Calu3 (cell line): ENCODE measurements around the gene RGMA. TPM values are rescaled to one million over a fixed set of nuclear protein-coding genes. Genes with fewer than 3 reads are reported as not detected.

ENCODE experiments used
- BruUV-seq: library from RNA; stranded (reverse); fragments of 400-500 nt; replicated peaks from 2 replicates; lab custom pipeline; 2021; lab: Mats Ljungman, UMichigan
- CTCF ChIA-PET: fragments of 300-600 bp; sonication (Branson Sonifier 250); formaldehyde crosslinking; loops from one replicate; lab custom pipeline; 2022; ENCODE audit warnings: antibody characterized with exemption; lab: Charles Lee
- DNase-seq: peaks from one replicate; pipeline ENCODE4 v3.0.0; 2022
- H3K27ac Mint-ChIP-seq: one replicate; pipeline ENCODE4 v1.8.0; 2022; ENCODE audit warnings: mixed read lengths; ENCODE audit not compliant: unreplicated experiment
- H3K27me3 Mint-ChIP-seq: one replicate; pipeline ENCODE4 v1.8.0; 2022; ENCODE audit warnings: mixed read lengths; ENCODE audit not compliant: unreplicated experiment
- H3K36me3 Mint-ChIP-seq: one replicate; pipeline ENCODE4 v1.8.0; 2022; ENCODE audit warnings: mild to moderate bottlenecking, moderate library complexity, mixed read lengths; ENCODE audit not compliant: insufficient read depth, unreplicated experiment
- H3K4me1 Mint-ChIP-seq: one replicate; pipeline ENCODE4 v1.8.0; 2022; ENCODE audit warnings: mild to moderate bottlenecking, low read depth, mixed read lengths; ENCODE audit not compliant: unreplicated experiment
- H3K4me3 Mint-ChIP-seq: one replicate; pipeline ENCODE4 v1.8.0; 2022; ENCODE audit warnings: mild to moderate bottlenecking, low read depth, moderate library complexity, mixed read lengths; ENCODE audit not compliant: unreplicated experiment
- H3K9me3 Mint-ChIP-seq: one replicate; pipeline ENCODE4 v1.8.0; 2022; ENCODE audit warnings: low read depth, mixed read lengths; ENCODE audit not compliant: unreplicated experiment
- intact Hi-C: fragments of 100-400 bp; cut with micrococcal nuclease; formaldehyde crosslinking; loops from one replicate; pipeline ENCODE4 v1.10.0; 2022; ENCODE audit not compliant: unreplicated experiment
- total RNA-seq: library from RNA; stranded (reverse); gene quantifications from 2 replicates; pipeline ENCODE4 v1.2.3, GENCODE V29; 2022
- TF ChIP-seq, protein P1 (sequence below): fragments of 200-600 bp; IDR thresholded peaks from one replicate; pipeline ENCODE4 v1.8.0; 2022; ENCODE audit warnings: antibody characterized with exemption; ENCODE audit not compliant: unreplicated experiment

Gene RGMA
- total RNA-seq, 1 experiment from 2014 or later, result 0.78 TPM

DNA sequence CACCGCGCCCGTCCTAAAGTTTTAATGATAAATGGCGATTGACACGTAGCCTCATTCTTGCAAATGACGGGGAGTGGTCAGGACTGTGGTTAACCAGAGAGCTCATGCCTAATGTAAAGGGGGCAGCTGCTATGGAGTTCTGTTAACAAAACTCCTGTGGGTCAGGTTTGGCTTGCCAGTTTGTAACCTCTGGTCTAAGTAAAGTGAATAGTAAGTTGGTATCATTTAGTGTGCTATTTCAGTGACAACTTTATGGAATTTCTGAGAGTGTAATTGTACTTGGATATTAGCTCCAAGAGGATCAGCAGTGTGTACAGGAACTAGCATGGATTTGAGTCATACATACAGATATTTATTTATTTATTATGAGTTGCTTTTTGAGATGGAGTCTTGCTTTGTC is 87.9 kb downstream of the RGMA start:
- Mint-ChIP-seq H3K4me1 (no peaks in the 10 kb centered on the region), H3K36me3 (peaks cover 92% of the 10 kb centered on the region), H3K4me3 (no peak overlapping the region), H3K9me3 (no peaks in the 10 kb centered on the region), H3K27ac (no peak overlapping the region), H3K27me3 (no peaks in the 10 kb centered on the region)
- no peak for DNase-seq
- BruUV-seq, result no TSS peak
- TF ChIP-seq, protein P1, sequence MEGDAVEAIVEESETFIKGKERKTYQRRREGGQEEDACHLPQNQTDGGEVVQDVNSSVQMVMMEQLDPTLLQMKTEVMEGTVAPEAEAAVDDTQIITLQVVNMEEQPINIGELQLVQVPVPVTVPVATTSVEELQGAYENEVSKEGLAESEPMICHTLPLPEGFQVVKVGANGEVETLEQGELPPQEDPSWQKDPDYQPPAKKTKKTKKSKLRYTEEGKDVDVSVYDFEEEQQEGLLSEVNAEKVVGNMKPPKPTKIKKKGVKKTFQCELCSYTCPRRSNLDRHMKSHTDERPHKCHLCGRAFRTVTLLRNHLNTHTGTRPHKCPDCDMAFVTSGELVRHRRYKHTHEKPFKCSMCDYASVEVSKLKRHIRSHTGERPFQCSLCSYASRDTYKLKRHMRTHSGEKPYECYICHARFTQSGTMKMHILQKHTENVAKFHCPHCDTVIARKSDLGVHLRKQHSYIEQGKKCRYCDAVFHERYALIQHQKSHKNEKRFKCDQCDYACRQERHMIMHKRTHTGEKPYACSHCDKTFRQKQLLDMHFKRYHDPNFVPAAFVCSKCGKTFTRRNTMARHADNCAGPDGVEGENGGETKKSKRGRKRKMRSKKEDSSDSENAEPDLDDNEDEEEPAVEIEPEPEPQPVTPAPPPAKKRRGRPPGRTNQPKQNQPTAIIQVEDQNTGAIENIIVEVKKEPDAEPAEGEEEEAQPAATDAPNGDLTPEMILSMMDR, result no peak
- intact Hi-C loops, result no loop called here
- CTCF ChIA-PET, result no interaction called here

DNA sequence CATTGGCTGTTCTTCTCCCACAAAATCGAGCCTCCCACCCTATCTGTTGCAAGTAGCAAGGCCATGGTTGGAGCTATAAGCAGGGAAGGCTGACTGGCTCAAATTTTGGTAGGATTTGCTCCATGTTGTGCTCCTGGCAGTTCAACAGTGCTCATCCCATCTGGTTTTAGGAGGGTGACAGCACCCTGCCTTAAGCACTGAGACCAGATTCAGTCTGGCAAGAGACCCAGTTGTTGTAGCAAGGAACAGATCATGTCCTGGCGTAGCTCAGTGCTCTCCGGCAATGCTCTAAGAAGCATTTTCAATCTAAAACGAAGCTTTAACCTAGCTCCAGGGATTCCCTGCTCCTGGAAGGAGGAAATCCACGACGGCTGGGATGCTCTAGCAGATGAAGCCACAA is 91.2 kb downstream of the RGMA start:
- CTCF ChIA-PET, result no interaction called here
- H3K4me1 Mint-ChIP-seq, result peaks cover 8% of the 10 kb centered on the region
- no peaks in the 10 kb centered on the region for H3K9me3 Mint-ChIP-seq
- H3K27me3 Mint-ChIP-seq, result no peaks in the 10 kb centered on the region
- H3K27ac Mint-ChIP-seq, result no peak overlapping the region
- no peak for DNase-seq
- BruUV-seq, result no TSS peak
- H3K36me3 Mint-ChIP-seq, result peaks cover 92% of the 10 kb centered on the region
- intact Hi-C loops, result no loop called here
- TF ChIP-seq, protein P1, result no peak
- H3K4me3 Mint-ChIP-seq, result no peak overlapping the region

DNA sequence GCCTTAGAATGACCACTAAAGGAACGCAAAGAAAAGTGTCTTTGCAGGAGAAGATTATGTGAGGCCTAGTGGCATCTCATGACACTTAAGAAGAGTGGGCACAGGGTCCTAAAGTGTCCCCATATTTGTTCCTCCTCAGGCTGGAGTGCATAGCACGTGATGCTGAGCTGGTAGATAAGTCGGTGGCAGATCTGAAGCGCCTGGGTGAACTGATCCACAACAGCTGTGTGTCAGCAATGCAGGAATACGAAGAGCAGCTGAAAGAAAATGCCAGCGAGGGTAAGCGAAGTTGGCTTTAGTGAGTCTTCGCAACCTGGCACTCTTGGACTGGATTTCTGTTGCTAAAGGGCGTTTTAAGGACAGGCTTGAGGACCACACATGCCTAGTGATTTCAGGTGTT is 96.3 kb downstream of the RGMA start:
- TF ChIP-seq, protein P1, result no peak
- Mint-ChIP-seq H3K27me3 (no peaks in the 10 kb centered on the region), H3K9me3 (no peaks in the 10 kb centered on the region), H3K36me3 (peaks cover 92% of the 10 kb centered on the region), H3K27ac (peak overlapping the region; percentile 27), H3K4me1 (peaks cover 8% of the 10 kb centered on the region), H3K4me3 (no peak overlapping the region)
- DNase-seq, result no peak
- intact Hi-C loops, result no loop called here
- no TSS peak for BruUV-seq
- CTCF ChIA-PET, result no interaction called here

DNA sequence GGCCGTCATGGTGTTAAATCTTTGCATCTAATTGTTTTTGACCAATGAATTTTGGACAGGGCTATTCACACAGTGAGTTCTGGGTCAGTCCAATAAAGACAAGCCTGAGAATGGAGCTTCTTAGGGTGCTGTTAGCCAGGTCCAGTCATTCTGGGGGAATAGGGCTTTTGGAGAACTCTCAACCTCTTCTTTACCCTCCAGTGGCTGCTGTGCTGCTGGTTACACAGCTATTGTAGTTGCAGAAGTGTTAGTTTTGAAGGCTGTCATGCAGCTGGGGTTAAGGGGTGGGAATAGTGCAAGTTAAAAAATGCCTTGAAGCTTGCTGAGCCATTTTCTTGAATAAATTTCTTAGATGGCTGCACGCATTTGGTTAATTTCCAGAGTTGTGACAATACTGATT is 99.0 kb downstream of the RGMA start:
- CTCF ChIA-PET, result no interaction called here

More for the DNA sequence above, 99.0 kb downstream of the RGMA start:
- intact Hi-C loops, result no loop called here
- H3K36me3 Mint-ChIP-seq, result peaks cover 83% of the 10 kb centered on the region
- no peak overlapping the region for H3K27ac Mint-ChIP-seq
- no peaks in the 10 kb centered on the region for H3K9me3 Mint-ChIP-seq
- TF ChIP-seq, protein P1, result no peak
- BruUV-seq, result no TSS peak
- H3K27me3 Mint-ChIP-seq, result no peaks in the 10 kb centered on the region
- no peak overlapping the region for H3K4me3 Mint-ChIP-seq
- peaks cover 7% of the 10 kb centered on the region for H3K4me1 Mint-ChIP-seq
- no peak for DNase-seq
